Activated CD8-positive, alpha-beta memory T cell treated with anti-CD3 and anti-CD28 coated beads for 48 hours (primary cell): ENCODE measurements around the gene PKP4.
"Not testable (repeated sequence)": the region's sequence is repeated elsewhere in the genome, so short reads cannot be mapped to it uniquely, and the experiment has no call there.

Source experiments
- DNase-seq, 3 experiments: peaks; one replicate each; pipeline ENCODE4 v3.0.0-alpha.2; 2020; ENCODE audit warnings: low read depth in 2 of 3, low spot score in 2 of 3

Gene PKP4

DNA sequence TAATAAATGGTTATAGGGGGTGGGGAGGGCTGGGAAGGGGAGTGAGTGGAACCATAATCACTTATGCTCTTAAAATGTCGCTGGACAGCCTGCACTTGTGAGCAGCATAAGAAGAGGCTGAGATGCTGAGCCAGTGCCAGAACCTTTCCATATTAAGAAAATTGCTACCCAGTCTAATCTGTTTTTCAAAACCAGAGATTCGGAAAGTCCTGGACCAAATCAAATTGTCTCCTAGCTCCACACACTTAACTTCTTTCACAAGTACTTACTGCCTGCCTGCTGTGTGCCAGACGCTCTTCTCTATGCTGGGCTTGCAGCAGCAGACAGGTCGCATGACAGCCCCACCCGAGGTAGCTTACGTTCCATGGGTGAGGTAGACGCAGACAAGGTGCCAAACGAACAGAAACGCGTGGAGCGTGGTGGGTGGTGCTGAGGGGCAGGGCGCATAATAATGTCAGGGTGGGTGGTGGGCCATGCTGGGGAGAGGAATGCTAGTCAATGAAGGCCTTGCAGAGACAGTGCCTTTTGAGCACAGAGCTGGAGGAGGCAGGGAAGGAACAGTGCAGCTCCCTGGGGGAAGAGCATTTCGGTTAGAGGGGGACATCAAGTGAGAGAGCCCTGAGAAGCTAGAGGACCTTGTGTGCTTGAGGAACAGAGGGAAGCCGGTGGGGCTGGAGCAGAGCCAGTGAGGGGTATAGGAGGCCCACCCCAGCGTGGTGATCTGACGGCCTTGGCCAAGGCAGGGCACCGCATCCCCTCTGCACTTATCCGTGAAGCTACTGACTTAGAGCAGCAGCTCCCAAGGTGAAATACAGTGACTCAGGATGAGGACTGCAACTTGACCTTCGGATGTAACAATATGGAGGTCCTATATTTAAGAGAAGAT is 214.9 kb downstream of the PKP4 start:
- no peak for DNase-seq

DNA sequence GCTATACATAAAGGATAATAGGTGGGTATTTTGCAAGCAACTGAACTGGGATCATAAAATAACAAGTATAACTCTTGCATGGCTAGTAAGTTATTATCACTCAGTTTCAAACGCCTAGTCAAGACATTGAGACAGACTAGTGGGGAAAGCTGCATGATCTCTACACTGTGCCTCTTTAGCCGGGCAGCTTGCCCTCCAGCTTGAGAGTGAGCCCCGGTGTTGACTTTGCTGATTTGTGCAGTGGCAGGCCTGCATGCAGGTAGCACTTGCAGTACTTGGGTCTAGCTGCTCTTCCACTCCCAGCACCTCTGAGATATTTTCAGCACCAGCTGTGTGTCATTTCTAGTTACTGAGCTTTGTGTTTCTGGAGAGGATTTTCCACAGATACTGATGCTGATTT is 219.5 kb downstream of the PKP4 start:
- DNase-seq, result no peak

DNA sequence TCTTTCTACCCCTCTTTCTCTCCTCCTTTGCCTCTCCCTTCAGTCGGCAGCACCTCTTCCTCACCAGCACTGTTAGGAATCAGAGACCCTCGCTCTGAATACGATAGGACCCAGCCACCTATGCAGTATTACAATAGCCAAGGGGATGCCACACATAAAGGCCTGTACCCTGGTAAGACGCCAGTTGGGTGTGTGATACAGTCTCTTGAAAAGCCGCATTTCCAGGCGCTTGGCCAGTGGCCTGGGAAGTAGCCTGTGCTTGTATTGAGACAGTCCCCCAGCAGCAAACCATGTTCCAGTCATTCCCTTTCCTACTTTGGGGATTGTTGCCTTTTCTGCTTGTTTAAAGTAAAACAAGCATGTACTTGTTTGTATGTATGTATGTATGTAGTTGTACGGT is 219.9 kb downstream of the PKP4 start:
- no peak for DNase-seq

DNA sequence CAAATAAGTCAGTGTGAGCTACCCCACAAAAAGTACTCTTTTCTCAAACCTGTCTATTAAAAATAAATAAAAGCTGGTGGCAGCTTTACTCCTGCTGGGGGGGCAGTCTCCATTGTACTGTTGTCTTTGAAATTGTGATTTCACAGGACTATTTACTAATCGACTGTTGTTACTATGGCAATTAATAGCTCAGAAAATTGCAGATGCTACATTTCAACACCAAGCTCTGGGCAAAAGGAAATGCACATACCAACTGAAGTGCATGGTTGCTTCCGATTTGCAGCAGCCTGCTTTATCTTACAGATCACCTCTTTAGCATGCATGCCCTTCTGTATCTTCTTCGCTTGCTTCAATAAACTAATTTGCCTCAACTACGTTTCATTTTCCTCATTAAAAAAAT is 220.8 kb downstream of the PKP4 start:
- DNase-seq, result no peak

DNA sequence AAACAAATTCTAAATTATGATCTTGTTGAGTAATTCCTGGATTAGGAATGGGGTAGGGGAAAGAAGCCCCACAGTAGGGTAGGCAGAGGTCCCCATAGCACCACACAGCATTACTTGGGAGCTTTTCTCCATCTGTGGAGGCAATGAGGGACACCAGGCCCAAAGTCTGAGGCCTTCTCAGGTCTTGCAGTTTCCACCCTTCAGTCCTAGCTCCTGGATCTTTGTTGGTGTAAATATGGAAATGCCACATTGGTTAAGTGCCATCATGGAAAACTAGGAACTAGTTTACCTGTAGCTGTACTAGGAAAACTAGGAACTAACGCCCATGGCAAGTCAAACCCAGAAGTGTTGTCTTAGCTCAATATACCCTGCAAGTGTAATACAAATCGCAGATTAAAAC is 225.1 kb downstream of the PKP4 start:
- DNase-seq, result no peak

DNA sequence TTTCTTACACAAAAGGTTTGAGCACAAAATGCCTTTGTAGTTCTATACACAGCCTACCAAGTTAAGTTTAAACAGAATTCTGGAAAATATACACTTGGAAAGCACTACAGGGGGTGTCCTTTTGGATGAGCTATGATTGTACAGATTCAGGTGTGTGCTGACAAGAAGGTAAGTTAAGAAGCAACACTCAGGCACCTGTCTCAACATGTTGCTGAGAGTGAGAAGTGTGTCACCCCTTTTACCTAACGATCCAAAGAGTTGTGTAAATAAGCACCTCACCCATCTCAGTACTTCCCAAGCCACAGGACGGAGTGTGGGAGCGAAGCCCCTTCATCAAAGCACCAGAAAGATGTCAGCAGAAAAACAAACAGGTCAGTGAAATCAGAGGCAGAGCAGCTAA is 228.9 kb downstream of the PKP4 start:
- no peak for DNase-seq

DNA sequence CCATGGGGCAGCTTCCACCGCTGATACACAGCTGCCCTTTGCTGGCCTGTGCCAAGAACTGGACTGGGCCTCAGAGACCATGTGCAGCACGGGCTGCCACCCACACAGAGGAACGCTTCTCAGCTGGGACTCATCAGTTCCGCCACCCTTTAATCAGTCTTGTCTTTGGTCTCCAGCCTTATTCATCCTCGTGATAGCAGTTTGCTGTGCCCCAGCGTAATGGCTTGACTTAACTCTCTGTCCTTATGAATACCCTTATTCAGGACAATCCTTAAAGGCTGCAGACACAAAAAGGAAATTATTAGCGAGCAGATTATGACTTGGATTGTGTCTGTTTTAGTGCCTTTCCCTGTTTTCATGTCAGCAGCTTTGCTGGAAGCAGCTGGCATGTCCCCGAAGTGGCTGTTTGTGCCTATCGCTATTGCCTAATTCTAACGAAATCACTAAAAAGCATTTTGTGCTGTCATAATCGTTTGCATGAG is 229.5 kb downstream of the PKP4 start:
- no peak for DNase-seq

DNA sequence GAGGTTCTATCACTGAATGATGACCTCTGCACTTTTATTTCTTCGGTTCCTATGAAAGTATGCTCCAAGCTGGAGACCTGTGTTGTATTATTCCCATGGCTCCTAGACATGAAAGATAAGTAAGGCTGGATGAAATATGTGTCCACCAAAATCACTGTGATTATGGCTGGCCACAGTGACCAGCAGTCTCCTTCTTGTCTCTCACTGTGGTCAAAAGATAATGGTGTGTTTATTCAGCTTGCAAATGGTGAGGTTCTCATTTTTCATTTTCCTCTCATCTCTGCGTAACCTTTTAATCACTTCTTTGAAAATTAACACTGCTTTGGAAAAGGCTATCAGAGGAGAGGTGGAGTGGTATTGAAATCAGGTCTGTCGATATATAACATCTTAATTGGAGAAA is 230.6 kb downstream of the PKP4 start:
- DNase-seq, result no peak

DNA sequence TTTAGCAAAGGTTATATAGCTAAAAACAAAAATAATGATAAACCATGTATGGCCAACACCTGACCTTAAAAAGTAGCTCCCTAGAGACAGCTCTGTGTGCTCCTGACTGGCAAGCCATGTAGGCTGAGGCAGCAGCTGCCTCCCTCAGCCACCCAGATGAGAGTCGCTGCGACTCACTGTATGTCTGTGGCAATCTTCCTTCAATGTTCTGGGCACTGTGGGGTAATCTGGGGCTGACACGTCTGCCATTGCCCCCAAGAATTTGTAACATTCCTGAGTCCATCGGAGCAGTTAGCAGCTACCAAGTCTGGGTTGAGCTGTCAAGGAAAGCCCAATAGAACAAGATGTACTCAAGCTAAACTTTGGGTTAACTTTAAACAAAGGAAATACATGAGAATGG is 232.0 kb downstream of the PKP4 start:
- DNase-seq, result no peak

DNA sequence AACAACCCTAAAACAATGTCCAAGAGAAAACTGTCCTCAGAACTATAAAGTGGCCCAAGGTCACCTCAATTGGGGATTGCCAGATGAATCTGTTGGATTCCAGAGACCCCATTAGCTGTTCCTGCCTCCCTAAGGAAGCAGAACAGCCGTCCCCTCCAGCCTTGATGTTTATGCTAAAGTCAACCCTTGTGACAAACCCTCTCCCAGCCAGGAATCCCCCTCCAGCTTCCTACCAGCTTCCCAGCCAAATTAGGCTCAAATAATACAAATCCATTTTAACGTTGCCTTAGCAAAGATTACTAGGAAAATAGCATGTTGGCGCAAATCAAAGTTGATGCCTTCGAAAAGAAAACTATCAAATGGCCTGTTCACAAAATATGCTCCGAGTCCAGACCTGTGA is 232.6 kb downstream of the PKP4 start:
- DNase-seq, result no peak

DNA sequence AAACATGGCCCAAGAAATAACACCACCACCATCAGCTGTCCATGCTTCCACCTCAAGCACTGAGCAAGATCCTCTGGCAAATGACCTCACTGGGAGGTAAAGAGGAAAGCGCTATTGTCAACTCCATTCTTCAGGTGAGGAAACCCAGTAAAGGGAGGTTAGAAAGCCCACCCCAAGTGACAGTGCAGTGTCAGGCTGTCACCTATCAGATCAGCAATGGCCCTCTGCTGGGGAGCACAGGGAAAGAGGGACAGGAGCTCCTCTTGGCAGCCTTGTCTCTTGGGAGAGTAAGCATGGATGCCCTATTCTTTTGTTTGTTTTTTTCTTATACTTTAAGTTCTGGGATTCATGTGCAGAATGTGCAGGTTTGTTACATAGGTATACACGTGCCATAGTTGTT is 234.1 kb downstream of the PKP4 start:
- no peak for DNase-seq

DNA sequence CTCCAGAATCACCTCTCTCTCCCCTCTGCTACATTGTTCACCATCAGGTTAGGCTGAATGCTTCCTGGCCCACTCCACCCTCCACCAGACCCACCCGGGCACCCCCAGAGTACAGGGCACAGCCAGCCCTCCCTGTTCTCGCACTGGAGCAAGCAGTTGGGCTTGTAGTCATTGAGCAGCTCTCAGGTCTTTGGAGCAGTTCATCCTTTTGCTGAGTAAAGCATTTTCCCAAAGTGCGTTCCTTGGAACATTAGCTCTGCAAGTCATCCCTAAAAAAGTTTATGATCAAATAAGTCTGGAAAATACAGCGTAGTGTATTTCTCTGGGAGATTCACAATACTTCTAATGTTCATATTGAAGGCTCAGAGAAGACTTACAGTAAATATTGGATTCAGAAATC is 234.9 kb downstream of the PKP4 start:
- no peak for DNase-seq

DNA sequence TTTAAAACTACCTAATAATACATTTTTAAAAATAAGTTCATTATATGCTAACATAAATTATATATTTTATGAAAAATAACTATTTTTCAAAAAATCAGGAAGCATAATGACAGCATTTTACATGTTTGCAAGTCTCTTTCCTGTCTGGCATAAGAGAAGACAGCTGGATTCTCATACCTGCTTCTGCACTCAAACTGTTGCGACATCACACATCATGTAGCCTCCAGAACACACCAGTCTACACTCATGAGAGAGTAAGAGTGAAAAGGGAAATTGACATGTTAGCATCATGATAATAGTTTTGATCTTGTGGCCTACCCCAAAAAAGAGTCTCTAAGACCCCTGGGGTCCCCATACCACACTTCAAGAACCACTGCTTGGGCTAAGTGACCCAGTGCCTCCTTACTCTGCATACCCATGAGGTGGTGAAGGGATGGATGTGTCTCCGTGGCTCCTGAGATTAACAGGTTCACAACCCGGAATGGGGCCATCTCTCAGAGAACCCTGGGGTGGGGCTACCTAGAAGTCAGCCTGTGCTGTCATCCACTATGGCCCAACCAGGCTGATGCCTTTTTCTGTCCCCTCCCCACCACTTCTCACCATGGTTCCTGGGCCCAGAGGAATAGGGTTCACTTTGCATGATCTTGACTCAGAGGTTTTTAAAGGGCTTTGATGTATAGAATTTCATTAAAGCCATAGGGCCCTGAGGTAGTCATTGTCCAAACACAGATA is 235.8 kb downstream of the PKP4 start:
- DNase-seq, result no peak

DNA sequence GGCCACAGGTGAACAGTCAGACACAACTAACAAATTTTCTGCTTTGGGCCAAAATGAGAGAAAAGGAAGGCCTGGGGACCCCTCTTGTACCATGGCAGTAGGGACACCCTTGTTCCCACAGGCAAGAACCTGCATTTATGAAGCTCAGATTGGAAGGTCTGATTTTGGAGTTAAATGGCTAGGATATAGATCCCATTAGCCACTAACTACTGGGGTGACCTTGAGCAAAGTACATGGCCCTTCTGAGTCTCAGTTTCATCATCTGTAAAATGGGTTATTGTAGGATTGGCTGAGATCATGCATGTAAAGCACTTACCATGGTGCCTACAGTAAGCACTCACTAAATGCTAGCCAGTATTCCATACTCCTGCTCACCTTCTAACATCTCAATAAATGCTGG is 236.7 kb downstream of the PKP4 start:
- DNase-seq, result no peak

DNA sequence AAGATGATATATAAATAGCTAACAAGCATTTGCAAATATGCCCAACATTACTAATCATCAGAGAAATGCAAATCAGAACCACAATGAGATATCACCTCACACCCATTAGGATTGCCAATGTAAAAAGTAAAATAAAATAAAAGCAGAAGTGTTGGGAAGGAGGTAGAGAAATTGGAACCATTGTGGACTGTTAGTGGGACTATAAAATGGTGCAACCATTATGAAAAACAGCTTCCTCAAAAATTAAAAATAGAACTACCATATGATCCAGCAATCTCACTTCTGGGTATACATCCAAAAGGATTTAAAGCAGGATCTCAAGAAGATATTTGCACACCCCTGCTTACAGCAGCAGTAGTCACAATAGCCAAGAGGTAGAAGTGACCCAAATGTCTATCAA is 238.6 kb downstream of the PKP4 start:
- DNase-seq, result no peak

DNA sequence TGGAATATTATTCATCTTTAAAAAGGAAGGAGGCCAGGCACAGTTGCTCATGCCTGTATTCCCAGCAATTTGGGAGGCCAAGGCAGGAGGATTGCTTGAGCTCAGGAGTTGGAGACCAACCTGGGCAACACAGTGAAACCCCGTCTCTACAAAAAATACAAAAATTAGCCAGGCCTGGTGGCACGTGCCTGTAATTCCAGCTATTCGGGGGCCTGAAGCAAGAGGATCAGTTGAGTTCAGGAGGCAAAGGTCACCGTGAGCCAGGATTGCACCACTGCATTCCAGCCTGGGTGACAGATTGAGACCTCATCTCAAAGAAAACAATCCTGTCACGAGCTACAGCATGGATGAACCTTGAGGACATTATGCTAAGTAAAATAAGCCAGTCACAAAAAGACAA is 239.0 kb downstream of the PKP4 start:
- not testable (repeated sequence) for DNase-seq

DNA sequence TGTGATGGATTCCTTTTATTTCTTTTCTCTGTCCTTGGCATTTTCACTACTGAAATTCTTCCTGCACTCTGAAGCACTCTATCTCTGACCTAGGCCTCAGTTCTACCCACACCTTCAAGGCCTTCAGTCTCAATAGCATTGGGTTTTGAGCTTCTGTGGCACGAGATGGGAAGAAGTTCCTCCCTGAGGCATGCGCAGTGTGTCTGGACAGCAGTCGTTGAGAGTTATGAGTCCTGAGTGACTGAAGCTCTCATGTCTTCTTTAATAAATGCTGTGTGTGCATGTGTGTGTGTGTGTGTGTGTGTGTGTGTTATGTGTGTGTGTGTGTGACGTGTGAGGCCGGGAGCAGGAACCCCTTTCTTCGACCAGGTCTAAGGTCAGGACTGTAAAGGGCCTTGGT is 242.6 kb downstream of the PKP4 start:
- DNase-seq, result no peak

DNA sequence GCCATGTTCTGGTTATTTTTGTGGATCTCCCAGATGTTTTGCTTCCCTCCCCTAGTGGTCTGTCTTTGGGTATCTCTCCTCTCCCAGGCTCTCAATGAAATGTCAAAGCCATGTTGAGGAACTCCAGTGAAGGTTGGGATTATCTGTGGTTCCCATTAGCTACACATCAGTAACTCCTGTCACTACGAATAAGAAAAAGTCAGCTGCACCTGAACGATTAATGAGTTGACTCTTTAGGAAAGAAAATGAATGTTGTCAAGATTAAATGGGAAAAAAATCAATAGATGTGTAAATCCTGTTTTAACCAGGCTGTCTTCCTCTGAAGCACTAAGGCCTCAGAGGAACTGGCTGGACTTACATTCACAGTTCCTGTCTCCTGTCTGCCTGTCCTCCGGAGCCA is 244.3 kb downstream of the PKP4 start:
- no peak for DNase-seq

DNA sequence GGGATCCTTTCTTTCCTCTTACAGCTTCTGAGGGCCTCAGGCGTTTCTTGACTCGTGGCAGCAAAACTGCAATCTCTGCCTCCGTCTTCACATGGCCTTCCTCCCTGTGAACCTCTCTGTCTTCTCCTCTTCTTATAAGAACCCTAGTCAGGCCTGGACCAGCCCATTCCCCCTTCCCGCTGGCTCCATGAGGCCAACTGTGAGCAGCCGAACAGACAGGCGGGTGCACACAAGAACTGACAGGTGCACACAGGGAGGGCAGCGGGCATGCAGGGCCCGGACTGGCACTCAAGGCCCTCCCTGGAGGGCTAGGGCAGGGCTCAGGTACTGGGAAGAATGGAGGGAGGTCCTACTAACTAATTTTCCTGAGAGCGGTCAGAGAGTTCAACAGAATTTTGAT is 246.0 kb downstream of the PKP4 start:
- DNase-seq, result no peak

DNA sequence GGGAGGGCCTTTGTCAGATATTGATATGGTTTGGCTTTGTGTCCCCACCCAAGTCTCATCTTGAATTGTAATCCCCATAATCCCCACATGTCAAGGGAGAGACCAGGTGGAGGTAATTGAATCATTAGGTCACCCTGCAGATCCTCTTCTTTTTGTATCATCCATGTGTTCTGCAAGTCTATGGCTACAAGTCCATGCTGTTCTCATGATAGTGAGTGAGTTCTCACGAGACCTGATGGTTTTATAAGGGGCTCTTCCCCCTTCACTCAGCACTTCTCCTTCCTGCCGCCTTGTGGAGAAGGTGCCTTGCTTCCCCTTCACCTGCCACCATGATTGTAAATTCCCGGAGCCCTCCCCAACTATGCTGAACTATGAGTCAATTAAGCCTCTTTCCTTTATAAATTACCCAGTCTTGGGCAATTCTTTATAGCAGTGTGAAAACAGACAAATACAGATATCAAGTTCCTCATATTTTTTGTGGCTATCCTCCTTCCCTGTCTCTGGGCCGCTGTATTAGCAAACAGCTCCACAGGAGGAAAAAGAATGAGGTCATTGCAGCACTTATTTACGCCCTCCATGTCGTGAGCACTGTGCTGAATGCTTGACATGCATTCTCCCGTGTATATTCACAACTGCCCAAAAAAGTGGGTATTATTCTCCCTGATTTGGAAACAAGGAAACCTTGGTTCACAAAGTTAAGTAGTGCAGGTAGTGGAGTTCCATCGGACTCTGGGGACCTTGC is 248.1 kb downstream of the PKP4 start:
- not testable (repeated sequence) for DNase-seq

DNA sequence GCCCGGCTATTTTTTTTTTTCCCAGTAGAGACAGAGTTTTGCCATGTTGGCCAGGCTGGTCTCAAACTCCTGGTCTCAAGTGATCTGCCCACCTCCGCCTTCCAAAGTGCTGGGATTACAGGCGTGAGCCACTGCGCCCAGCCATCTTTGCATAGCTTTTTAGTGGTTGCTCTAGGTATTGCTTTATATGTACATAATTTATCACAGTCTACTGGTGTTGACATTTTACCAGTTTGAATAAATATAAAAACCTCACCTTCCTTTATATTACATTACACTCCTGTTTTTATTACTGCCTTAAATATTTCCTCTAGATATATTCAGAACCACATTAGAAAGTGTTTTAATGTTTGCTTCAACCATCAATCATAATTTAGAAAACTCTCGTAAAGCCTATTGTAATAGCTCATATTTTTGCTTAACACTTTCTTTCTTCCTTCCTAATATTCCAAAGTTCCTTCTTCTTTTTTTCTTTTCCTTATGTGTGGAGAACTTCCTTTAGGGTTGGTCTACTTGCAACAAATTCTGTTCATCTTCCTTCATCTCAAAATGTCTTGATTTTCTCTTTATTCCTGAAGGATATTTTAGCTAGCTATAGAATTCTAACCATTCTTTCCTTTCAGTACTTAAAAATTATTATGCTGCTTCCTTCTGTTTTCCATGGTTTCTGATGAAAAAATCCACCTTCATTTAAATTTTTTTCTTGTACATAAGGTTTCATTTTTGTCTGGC is 256.2 kb downstream of the PKP4 start:
- no peak for DNase-seq
